Activated effector memory CD4-positive, alpha-beta T cell treated with anti-CD3 and anti-CD28 coated beads, Interleukin-2, amount 50 U/mL, for 16 hours (primary cell): ENCODE data around the gene PREX1.

Source experiments
- DNase-seq: peaks from one replicate; pipeline ENCODE4 v3.0.0-alpha.2; 2020

PREX1 gene

DNA sequence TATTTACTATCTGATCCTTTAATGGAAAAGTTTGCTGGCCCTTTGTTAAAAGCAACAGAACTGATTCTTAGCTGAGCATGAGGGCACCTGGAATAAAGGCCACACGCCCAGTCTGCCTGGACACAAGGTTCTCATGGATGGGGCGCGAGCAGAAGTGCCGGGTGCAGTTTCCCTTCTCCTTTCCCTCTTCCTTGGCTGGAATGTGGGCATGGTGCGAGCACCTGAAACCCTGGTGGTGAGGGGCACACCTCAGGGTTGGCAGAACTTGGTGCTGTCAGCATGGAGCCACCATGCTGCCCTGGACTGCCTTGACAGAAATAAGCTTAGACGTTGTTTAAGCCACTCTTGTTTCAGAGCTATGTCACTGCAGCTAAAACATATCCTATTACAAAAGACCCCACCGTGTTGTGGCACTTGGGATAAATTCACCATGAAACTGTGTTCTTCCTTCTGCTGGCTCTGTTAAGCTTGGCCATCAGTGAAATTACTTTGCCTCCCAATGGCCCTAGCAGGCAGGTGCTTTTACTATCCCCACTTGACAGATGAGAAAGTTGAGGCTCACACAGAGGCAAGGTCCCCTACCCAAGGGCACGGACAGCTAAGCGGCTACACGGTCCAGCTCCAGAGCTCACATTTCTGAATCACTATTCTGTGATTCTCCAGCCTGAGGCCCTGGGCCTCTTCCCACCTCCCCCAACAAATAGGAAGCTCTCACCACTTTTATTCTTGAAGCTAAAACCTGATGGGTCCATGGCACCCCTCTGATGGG lies 115.9 kb downstream of the PREX1 start:
- no peak for DNase-seq

DNA sequence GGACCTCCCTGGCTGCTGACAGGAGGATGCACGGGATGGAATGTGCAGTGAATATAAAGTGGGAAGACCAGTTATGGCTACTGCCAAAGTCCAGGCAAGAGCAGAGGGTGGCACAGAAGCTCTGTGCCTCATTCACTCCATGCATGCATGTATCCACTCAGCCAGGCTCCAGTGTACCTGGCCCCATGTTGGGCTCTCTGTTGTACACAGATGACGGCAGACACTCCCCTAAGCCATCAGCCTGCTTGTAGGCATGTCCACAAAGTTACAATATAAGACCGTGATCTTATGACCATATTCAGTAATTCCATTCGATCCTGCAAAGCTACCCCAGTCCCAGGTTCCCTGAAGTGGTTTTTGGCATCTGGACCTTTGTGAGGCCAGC lies 116.8 kb downstream of the PREX1 start:
- no peak for DNase-seq

DNA sequence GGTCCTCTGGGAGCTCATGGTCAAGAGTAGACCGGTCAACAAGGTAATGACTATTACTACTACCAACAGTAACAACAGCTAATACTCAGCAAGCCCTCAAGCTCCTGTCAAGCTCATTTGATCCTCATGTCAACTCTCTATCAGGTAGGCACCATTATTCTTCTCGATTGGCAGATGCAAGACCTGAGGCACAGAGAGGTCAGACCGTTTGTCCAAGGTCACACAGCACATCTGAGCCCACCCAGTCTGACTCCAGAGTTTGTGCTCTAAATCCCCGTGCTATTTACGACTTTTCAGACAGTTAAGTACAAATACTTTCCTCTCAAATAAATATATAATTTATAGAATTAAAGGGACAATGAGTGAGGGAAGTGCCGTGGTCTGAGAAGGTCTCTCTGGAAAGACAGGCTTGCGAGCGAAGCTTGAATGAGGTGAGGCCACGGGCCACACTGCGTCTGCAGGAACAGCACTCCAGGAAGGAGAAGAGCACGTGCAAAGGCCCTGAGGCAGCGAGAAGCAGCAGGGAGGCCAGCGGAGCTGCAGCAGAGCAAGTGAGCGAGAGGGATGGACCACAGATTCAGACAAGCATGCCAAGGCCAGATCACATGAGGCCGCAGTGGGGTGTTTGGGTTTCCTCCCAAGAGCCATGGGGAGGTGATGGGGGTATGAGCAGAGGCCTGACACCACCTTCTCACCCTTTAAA lies 117.3 kb downstream of the PREX1 start:
- DNase-seq: no peak

DNA sequence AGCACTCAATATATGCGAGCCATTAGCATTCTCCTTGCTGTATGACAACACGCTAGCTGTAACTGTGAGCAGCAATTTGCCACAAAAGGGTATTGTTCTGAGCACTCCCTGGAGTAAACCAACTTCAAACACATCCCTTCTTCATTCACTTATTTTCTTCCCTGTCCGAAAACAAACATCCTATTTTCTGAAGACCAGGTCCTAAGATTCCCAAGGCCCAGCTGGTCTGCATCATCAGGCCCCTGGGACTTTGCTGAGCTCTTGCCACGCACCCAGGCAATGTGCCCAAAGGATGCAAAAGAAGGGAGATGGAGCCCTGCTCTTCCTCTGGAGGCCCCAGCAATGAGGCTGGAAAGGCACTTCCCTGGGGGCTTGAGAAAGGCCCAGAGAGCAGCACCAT lies 118.1 kb downstream of the PREX1 start:
- DNase-seq: no peak

DNA sequence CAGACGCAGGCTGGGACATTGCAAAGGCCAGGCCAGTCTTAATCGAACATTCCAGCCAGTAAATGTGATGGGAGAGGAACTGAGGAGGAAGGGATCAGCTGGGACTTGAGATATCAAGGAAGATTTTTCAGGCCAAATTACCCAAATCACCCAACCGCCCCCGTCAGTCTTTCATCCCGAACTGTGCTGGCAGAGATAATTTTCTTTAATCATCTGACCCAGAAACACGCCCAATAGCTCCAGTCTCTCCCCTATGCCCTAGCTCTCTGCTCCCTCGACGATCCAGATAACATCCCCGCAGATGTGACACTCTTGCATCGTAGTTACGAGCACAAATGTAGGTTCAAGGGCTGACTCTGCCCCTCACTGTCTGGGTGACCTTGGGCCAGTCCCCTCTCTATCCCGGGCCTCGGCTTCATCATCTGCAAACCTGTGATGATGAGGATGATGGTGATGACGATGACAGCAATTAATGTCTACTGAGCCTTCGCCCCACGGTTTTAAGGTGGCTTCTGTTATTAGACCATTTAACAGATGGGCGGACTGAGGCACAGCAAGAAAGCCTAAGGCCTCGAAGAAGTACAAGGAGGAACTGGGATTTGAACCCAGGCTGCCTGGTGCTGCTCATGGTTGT lies 118.6 kb downstream of the PREX1 start:
- no peak for DNase-seq

DNA sequence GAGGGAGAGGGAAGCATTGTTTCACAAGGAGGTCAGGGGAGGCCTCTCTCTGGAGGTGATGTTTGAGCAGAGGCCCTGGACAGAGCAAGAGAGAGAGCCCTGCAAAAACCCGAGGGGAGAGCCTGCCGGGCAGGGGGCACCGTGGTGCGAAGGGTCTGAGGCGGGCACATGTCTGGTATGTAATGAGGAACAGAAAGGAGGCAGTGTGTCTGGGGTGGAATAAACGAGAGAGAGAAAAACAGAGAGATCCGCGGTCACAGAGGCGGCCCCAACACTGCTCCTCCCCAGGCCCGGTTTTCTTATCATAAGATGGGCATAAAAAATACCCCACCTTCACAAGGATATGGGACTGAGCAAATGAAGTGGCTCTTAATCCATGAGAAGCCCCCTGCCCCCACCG lies 119.2 kb downstream of the PREX1 start:
- DNase-seq: no peak

DNA sequence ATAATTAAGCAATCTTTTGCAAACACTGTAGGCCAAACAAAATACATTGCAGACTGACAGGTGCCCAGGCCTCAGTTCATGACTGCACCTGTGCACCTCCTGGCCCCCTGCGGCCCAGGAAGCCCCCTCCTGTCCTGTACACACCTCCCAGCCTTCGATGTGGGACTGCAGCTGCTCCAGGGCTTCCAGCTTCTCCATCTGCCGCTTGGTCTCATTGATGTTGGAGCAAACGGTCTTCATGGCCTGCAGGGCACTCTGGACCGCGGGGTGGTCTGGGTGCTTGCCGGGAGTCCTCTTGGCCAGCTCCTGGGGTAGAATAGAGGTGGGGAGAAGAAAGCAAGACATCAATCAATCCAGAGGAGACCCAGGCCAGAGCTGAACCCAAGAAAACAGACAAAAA lies 119.7 kb downstream of the PREX1 start:
- DNase-seq: no peak

DNA sequence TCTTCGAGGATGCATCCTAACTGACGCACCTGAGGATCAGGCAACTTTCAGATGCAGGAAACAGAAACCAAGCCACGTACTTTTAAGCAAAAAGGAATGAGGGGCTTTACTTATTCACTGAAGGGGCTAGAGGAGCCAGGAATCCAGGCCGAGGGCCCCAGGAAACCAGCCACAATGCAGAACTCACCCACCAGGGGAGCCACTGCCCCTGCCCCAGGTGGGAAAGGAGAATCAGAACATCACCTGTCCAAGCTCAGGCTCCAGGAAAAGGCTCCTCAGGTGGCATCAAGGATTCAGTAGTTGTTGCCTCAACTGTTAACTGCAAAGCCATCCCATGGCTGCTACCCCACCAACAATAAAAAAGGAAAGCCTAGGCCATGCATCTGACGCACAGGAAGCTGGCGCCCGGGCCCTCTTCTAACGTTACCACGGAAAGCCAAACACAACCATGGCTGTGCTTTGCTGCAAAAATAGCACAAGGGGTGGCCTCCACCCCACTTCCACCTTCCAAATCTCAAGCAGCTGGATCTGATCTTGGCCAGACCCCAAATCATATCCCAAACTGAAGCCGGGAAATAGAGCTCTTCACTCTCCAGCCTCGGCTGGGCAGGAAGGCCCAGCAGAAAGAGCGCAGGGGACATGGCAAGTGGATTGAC lies 121.0 kb downstream of the PREX1 start:
- no peak for DNase-seq

DNA sequence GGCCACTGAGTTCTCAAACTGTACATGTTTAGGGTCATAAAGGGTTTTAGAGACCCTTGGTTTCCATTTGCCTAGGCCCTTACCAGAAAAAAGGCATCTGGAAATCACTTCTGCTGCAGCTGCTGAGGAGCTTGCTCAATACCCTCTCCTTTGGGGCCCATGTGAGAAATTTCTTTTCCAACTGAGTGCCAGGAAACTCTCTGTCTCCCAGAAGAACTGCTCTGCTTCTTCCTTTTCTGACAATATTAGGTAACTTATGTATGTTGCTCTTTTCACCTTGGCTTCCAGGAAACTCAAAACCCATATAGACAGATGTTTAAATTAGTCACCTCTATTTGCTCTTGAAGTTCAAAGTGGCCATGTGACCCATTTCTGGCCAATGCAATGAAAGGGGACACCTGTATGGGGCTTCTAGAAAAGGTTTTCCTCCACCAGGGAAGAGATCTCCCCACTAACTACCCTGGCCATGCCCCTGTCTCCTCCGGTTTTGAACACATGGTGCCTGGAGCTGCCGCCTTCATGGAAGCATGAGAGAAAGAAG lies 121.6 kb downstream of the PREX1 start:
- DNase-seq: no peak

DNA sequence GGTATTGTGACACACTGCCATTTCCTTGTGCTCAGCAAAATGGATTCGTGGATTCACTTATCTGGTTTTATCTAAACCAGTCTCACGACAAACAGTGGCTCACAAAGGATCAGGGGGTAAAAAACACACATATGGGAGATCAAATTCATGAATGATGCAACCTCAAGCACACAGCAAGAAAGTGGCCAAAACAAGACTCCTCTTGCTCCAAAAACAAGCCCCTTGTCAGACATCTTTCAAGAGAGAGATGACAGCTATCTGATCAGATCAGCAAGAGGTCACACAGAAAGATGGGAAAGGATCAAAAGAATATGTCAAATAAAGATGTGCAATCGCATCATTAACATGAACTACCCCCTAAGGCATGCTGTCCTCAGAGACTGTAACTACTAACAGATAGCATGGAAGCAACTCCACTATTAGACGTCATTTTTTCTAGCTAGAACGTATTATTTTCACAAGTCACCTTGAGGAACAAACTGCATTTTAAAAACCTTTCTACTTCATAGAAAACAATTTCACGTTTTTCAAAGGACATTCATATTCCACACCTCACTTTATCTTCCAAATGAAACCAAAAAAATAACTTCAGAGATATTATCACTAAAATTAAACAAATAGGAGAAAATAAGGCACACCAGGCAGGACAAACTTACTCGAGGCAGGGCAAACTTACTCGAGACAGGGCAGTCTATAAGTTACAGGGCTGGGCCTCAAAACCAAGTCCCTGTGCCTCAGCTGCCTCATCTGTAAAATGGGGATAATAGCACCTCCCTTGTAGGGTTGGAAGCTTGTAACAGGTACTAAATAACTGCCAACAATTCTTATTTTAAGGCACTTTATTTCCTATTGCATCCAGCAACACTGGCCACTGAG lies 122.3 kb downstream of the PREX1 start:
- DNase-seq: no peak

DNA sequence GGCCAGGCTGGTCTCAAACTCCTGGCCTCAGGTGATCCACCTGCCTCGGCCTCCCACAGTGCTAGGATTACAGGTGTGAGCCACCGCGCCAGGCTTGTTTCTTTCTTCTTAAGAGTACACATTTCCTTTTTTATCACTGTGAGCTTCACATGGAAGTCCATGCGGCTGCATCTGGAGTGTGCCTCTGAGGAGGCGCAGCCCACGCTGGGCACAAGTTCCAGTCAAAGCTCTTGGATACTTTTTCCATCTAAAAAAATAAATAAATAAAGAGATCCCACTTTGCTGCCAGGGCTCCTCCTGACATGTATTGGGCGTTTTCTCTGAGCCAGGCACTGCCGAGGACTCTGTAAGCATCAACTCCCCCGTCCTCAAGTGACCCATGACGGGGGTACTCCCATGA lies 123.0 kb downstream of the PREX1 start:
- no peak for DNase-seq

DNA sequence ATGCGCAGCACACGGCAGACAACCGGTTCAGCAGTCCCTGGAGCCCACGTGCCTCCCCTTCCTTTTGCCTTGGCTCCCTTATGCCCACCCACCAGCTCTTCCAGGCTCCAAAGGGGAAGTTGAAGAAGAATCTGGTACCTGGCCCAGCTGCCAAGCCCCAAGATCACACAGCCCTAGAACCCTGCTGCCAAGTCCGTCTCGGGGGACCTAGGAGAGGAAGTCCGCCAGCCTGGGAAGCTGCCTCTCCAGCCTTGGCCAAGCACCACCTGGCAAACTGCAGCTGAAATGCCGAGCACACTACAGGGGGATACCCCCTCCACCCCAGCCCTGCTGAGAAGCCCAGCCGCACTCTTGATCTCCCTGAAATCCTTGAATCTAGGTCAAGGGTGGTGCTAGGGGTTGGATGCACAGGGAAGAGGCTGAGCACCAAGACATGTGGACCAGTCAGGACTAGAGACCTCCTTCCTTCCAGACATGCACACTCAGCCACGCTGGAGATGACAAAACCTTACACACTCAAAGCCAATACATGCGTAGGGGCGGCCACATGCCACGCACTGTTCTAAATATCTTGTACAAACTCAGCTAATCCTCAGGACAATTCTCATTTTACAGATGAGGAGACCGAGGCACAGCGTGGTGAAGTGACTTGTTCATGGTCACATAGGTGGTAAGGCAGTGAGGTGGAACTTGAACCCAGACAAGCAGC lies 124.1 kb downstream of the PREX1 start:
- no peak for DNase-seq

DNA sequence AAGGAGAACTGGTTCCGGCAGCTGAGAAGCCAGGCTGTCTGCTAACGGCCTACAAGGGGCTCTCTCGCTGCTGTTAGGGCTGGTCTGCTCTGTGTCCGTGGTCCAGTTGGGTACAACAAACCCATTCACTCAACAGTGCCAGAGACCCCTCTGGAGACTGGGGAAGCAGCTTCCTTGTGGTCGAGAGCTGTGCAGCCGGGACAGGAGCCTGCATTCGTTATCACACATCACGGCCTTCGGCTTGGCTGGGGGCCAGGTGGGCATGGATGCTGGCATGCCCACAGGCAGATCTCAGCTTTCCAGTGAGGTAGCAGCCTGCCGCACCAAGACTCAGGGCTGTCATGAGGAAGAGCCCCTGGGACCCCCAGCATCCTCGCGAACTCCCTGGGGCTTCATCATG lies 124.7 kb downstream of the PREX1 start:
- no peak for DNase-seq

DNA sequence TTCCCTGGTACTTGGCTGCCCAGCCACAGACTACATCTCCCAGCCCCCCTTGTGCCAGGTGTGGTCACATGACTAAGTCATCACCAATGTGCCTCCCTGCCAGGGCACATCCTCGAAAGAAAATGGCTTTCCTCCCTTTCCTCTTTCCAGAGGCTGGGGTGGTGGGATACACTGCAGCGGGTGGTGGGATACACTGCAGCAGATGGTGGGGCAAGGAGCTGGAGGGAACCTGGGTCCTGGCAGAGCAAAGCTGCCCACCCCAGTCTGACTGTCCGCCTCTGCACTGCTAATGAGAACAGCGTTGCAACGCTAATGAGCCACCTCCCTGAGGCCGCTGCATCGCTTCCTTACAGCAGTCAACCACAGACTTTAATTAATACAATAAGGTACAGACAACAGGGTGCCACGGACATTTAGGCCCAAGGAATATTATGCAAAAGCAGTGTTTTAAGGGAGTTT lies 125.3 kb downstream of the PREX1 start:
- no peak for DNase-seq

DNA sequence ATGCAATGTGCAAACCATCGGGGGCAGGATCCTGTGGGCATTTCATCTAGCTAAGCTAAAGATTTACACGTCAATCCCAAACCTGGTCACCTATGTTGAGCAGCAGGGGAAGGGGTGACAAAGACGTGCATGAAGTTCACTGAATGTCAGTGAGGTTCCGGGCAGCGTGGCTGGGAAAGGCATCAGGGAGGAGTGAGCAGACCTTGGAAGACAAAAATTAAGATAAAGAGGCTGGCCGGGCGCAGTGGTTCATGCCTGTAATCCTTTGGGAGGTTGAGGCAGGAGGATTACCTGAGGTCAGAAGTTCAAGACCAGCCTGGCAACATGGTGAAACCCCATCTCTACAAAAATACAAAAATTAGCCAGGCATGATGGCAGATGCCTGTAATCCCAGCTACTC lies 126.1 kb downstream of the PREX1 start:
- DNase-seq: no peak

DNA sequence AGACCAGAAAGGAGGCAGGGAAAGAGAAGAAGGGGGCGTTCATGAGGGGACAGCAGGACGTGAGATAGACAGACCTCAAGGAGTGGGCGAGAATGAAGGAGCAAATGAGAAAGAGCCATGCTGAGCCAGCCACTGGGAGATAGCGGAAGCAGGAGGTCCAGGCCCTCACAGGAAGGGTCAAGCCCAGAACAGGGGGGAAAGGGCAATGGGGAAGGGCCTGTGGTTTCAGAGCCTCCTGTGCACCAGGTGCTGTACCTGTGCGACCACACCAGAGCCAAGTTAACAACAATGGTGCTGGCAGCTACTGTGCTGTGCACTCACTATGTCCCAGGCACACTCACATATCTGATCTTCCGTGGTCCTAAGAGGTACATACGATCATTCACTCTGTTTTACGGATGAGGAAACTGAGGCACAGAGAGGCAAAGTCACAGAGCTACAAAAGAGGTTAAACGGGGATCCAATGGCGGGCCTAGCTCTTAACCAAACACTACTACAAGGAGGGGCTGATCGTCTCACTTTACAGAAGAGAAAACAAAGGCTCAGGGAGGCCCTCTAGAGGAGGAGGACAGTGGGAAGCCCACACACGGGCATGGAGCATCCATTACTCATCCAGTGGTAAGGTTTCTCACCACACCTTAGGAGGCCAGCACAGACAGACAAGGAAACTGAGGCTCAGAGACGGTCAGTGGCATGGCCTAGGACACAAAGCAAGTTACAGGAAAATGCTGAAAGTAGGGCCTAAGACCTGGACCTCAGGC lies 129.1 kb downstream of the PREX1 start:
- DNase-seq: no peak

DNA sequence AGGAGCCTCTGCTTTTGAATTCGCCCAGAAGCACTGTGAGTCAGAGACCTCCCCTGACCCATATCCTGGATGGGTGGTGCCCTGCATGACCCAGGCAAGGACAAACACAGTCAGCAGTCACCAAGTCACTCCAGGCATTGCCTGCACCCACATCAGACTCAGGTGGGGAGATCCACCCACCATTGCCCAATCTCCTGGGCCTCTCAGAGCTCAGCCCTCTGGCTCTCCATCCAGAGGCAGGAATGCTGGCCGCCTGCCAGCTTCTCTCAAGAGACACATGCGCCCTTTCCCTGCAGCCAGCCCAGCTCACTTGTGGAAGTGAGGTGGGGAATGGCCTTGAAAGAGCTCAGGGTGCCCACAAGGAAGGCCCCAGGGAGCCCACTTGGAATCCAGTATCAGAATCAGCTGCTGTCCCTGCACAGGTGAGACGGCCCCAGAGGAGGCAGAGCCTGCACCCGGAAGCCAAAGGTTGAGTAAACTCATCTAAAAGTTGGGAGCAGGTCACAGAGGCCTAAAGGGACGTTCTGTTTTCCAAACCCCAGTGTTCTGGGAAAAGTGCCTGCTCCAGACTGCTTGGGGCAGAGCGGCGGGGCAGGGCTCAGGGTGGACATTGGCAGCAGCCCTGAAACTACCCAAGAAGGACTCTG lies 129.8 kb downstream of the PREX1 start:
- no peak for DNase-seq

DNA sequence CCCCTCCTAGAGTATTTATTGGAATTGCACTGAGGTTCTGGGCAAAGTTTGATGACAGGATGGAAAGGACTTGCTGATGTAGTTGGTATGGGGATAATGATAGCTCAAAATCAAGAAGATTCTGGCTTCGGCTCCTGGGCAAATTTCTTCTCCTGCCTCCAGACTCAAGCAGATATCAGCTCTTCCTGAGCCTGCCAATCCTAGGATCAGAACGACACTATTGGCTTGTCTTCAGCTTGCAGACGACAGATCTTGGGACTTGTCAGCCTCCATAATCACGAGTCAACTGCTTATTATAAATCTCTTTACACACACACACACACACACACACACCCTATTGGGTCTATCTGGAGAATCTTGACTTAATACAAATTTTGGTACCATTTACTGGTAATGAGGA lies 131.1 kb downstream of the PREX1 start:
- no peak for DNase-seq

DNA sequence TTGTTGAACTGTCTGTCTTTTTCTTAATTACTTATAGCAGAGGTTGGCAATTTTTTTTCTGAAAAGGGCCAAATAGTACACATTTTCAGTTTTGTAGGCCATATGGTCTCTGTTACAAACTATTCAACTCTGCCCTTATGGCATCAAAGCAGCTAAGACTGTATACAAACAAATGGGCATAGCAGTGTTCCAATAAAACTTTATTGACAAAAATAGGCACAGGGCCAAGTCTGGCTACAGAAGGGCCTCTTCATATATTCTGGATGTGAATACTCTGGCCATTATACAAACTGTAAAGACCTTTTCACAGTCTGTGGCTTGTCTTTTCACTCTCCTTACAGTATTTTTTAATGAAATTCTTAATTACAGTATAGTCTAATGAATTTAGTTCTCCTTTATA lies 132.1 kb downstream of the PREX1 start:
- DNase-seq: no peak

DNA sequence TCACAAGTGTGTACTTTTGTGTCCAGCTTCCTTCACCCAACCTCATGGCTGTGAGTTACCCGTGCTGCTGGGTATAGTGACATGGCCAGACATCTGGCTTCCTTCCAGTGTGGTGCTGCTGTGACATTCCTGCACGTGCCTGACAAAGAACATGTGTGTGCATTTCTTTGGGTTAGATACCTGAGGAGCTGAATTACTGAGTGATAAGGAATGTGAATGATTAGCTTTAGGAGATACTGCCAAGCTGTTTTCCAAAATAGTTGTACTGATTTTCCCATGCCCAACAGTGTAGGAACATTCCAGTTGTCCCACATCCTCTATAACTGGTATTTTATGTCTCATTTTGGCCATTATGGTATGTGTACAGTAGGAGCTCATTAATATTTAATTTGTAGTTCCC lies 132.5 kb downstream of the PREX1 start:
- DNase-seq: no peak
